K562 (cell line): Measurements from ENCODE around the gene PEDS1. TPM values are rescaled to one million over a fixed set of nuclear protein-coding genes. Genes with fewer than 3 reads are reported as not detected.
A peak's percentile ranks its signal among the peaks of the same experiment; 100 is the strongest.

Source experiments
- ARID2 ChIP-seq: fragments of 450-650 bp; IDR thresholded peaks from 2 replicates; pipeline ENCODE4 v1.6.1; 2017; ENCODE audit warnings: antibody characterized with exemption, mild to moderate bottlenecking
- CXXC5 ChIP-seq: fragments of 250-450 bp; sonication (Bioruptor Pico); IDR thresholded peaks from 2 replicates; pipeline ENCODE4 v1.8.0; 2022; ENCODE audit warnings: inconsistent platforms, mild to moderate bottlenecking, moderate library complexity
- ELF4 ChIP-seq: fragments of 450-650 bp; formaldehyde crosslinking; IDR thresholded peaks from 2 replicates; pipeline ENCODE4 v1.4.0; 2022; ENCODE audit warnings: missing genetic modification characterization
- FOXM1 ChIP-seq, 2 experiments: fragments of 450-650 bp in 1 of 2; sonication (generic) in 1 of 2; formaldehyde crosslinking in 1 of 2; IDR thresholded peaks; 2 replicates each; pipeline versions ENCODE4 v1.6.1 to v1.9.0; 2017 to 2022; ENCODE audit warnings: low read depth in 2 of 2, mild to moderate bottlenecking in 2 of 2, missing genetic modification reagents in 1 of 2, moderate library complexity in 1 of 2
- HDAC6 ChIP-seq: IDR thresholded peaks from 2 replicates; pipeline ENCODE4 v1.6.1; 2012; ENCODE audit warnings: low read depth, mild to moderate bottlenecking, control low read depth, inconsistent platforms, low read length, moderate library complexity
- KLF1 ChIP-seq: fragments of 450-650 bp; IDR thresholded peaks from 2 replicates; pipeline ENCODE4 v1.6.1; 2016; ENCODE audit warnings: missing genetic modification characterization, missing compliant biosample characterization
- MAFF ChIP-seq: IDR thresholded peaks from 2 replicates; pipeline ENCODE4 v1.6.1; 2012; ENCODE audit warnings: low read length, improper control_type of control experiment
- NFYB ChIP-seq: IDR thresholded peaks from 2 replicates; pipeline ENCODE4 v1.6.1; 2011; ENCODE audit warnings: mild to moderate bottlenecking, moderate library complexity; ENCODE audit not compliant: insufficient read length; ENCODE audit errors: extremely low read depth
- RBM15 ChIP-seq: fragments of 200-400 bp; formaldehyde crosslinking; IDR thresholded peaks from 2 replicates; pipeline ENCODE4 v1.6.1; 2018; ENCODE audit warnings: mild to moderate bottlenecking, low read length, moderate library complexity; ENCODE audit not compliant: insufficient read depth
- RBM22 ChIP-seq: fragments of 200-400 bp; formaldehyde crosslinking; IDR thresholded peaks from 2 replicates; pipeline ENCODE4 v1.6.1; 2018; ENCODE audit warnings: low read length, low read depth; ENCODE audit not compliant: poor library complexity, severe bottlenecking
- RBM34 ChIP-seq: fragments of 200-400 bp; formaldehyde crosslinking; IDR thresholded peaks from 2 replicates; pipeline ENCODE4 v1.6.1; 2018; ENCODE audit warnings: low read length, borderline replicate concordance; ENCODE audit not compliant: insufficient read depth
- SMARCA5 ChIP-seq: fragments of 450-650 bp; IDR thresholded peaks from 2 replicates; pipeline ENCODE4 v1.6.1; 2016
- SRSF1 ChIP-seq: fragments of 200-400 bp; formaldehyde crosslinking; IDR thresholded peaks from 2 replicates; pipeline ENCODE4 v1.6.1; 2017; ENCODE audit warnings: mild to moderate bottlenecking, low read depth, low read length, moderate library complexity
- STAG1 ChIP-seq: sonication (generic); formaldehyde crosslinking; IDR thresholded peaks from 2 replicates; pipeline ENCODE4 v1.5.0; 2020; ENCODE audit warnings: missing genetic modification reagents, borderline replicate concordance
- TAF7 ChIP-seq: fragments of 450-650 bp; IDR thresholded peaks from 2 replicates; pipeline ENCODE4 v1.6.1; 2016; ENCODE audit warnings: missing genetic modification characterization, missing compliant biosample characterization
- TAF9B ChIP-seq: fragments of 450-650 bp; IDR thresholded peaks from 2 replicates; pipeline ENCODE4 v1.6.1; 2018; ENCODE audit warnings: mild to moderate bottlenecking; ENCODE audit not compliant: partially characterized antibody
- TSC22D4 ChIP-seq: fragments of 450-650 bp; IDR thresholded peaks from 2 replicates; pipeline ENCODE4 v1.6.1; 2016; ENCODE audit warnings: missing genetic modification characterization, missing biosample characterization, control low read depth
- ZMIZ1 ChIP-seq, 2 experiments: fragments of 150-350 bp in 1 of 2; IDR thresholded peaks; 2 replicates each; pipeline ENCODE4 v1.6.1; 2012 to 2016; ENCODE audit warnings: low read depth in 2 of 2, low read length in 2 of 2, mild to moderate bottlenecking in 1 of 2, moderate library complexity in 1 of 2
- ZNF408 ChIP-seq: fragments of 250-450 bp; sonication (Bioruptor Pico); IDR thresholded peaks from 2 replicates; pipeline ENCODE4 v1.4.0; 2020; ENCODE audit warnings: low read depth, mild to moderate bottlenecking, moderate library complexity
- ZNF444 ChIP-seq: fragments of 250-450 bp; sonication (Bioruptor Pico); IDR thresholded peaks from 2 replicates; pipeline ENCODE4 v1.4.0; 2020; ENCODE audit warnings: mild to moderate bottlenecking, moderate library complexity
- ZNF592 ChIP-seq: fragments of 450-650 bp; IDR thresholded peaks from 2 replicates; pipeline ENCODE4 v1.6.1; 2017; ENCODE audit warnings: antibody characterized with exemption, mild to moderate bottlenecking
- polyA plus RNA-seq, 8 experiments: library from polyadenylated mRNA; depleted of rRNA in 4 of 8; stranded (reverse) in 5 of 8; unstranded in 3 of 8; fragments of >200 nt; fragmentation: Nextera tagmentation in 2 of 8; fragmentation: Illumina TruSeq in 1 of 8; extraction: Ambion mirVana in 2 of 8; extraction: Trizol in 1 of 8; gene quantifications; 2 replicates each; pipeline versions ENCODE4 v1.2.1 to v1.2.3, GENCODE V29; 2011 to 2014; ENCODE audit warnings: inconsistent platforms in 1 of 8, missing spikeins in 1 of 8
- total RNA-seq, 7 experiments: library from RNA; depleted of rRNA in 6 of 7; stranded (reverse); fragments of >200 nt in 6 of 7; fragmentation: Illumina TruSeq in 2 of 7; extraction: Trizol in 2 of 7; gene quantifications; 2 replicates each; pipeline versions ENCODE4 v1.2.1 to v1.2.3, GENCODE V29; 2011 to 2021; ENCODE audit warnings: low replicate concordance in 1 of 7

The PEDS1 gene
- total and polyA plus RNA-seq, 9 of the 15 experiments (the other 6 are each of a cell fraction or from before 2014, with no cell fraction given): 2.9 to 38.5 (median 24.2) TPM

DNA sequence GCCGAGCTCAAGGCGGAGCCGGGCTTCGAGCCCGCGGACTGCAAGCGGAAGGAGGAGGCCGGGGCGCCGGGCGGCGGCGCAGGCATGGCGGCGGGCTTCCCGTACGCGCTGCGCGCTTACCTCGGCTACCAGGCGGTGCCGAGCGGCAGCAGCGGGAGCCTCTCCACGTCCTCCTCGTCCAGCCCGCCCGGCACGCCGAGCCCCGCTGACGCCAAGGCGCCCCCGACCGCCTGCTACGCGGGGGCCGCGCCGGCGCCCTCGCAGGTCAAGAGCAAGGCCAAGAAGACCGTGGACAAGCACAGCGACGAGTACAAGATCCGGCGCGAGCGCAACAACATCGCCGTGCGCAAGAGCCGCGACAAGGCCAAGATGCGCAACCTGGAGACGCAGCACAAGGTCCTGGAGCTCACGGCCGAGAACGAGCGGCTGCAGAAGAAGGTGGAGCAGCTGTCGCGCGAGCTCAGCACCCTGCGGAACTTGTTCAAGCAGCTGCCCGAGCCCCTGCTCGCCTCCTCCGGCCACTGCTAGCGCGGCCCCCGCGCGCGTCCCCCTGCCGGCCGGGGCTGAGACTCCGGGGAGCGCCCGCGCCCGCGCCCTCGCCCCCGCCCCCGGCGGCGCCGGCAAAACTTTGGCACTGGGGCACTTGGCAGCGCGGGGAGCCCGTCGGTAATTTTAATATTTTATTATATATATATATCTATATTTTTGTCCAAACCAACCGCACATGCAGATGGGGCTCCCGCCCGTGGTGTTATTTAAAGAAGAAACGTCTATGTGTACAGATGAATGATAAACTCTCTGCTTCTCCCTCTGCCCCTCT, 38.2 kb upstream of the PEDS1 start (continued):
- TF ChIP-seq TSC22D4 (tag) (no peak), TAF7 (no peak), ZMIZ1 (IDR thresholded peaks at IDR 0.05; ENCODE audit: low read depth in 2 of 2, low read length in 2 of 2) (no peak), RBM15 (0 out of 2 replicates have a peak, but pooled peaks have one; percentile 87), STAG1 (CRISPR knock-in tag) (peak; percentile 59; the same call in 1 of the 2 replicates), SRSF1 (no peak), ELF4 (CRISPR knock-in tag) (no peak), FOXM1 (IDR thresholded peaks at IDR 0.05; ENCODE audit: low read depth) (no peak), FOXM1 (CRISPR knock-in tag; IDR thresholded peaks at IDR 0.05; ENCODE audit: low read depth) (no peak; the same call in 1 of the 2 replicates), ZNF444 (CRISPR knock-in tag) (no peak), TAF9B (no peak), RBM22 (peak; percentile 94), RBM34 (no peak), HDAC6 (peak; percentile 83; the same call in 1 of the 2 replicates), SMARCA5 (no peak), ZNF408 (CRISPR knock-in tag) (no peak), MAFF (no peak), KLF1 (tag) (no peak), ZNF592 (no peak), ARID2 (no peak), CXXC5 (CRISPR knock-in tag) (peak; percentile 4), NFYB (no peak)
